Subcutaneous adipose tissue (tissue), 4 donors: ENCODE data around the gene ZNF296. TPM values are rescaled to one million over a fixed set of nuclear protein-coding genes. Genes with fewer than 3 reads are reported as not detected.

Source experiments
- CTCF ChIP-seq: fragments of 450-650 bp; IDR thresholded peaks from one replicate; pipeline ENCODE4 v1.5.1; 2016; ENCODE audit warnings: low read depth, mild to moderate bottlenecking, control low read depth, antibody characterized with exemption, moderate library complexity
- total RNA-seq, 4 donors: library from RNA; depleted of rRNA; stranded (reverse); fragments of >200 nt; gene quantifications; one replicate each; pipeline ENCODE4 v1.1.0, GENCODE V29; 2016

Gene ZNF296
- total RNA-seq, 4 donors from 2014 or later = 0.51 to 0.88 TPM; not detected in 2

- TF ChIP-seq CTCF = no peak
Measured at GRCh38 chr19:45095496-45096413, 19.5 kb upstream of the ZNF296 start.

DNA sequence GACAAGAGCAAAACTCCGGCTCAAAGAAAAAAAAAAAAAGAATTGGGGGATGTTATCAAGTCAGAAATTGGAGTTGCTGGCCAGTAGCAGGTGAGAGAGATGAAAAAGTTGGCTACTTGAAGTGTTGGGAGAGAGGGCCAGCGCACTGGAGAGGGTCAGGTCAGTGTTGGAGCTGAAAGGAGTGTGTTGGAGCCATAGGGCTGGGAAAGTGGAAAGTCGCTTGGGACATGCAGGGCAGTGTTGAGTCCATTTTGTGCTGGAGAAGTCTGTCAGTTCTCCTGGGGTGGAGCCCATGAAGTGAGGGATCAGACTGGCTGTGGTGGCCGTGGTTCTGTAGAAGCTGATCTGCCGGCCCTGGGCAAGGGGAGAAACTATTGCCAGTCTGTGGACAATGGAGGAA, 18.4 kb upstream of the ZNF296 start:
- TF ChIP-seq CTCF = no peak

DNA sequence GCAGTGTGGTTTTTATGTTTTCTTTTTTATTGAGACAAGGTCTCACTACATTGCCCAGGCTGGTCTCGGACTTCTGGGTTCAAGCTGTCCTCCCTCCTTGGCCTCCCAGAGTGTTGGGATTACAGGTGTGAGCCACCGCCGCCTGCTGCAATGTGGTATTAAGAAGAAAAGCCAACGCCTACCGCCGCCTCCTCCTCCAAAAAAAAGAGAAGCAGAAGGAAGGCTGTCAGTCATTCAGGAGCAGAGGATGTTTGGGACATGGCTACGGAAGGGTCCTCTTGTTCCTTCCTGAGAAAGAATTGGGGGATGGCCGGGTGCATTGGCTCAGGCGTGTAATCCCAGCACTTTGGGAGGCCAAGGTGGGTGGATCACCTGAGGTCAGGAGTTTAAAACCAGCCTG, 17.9 kb upstream of the ZNF296 start:
- TF ChIP-seq CTCF = no peak

GRCh38 chr19:45092747-45093678, 16.7 kb upstream of the ZNF296 start, which contains the start of gene PPP1R37:
TSS of gene PPP1R37 (plus strand) at chr19:45093179. CDS start at chr19:45093326, 147 bp downstream.
- TF ChIP-seq CTCF = no peak

GRCh38 chr19:45091031-45091923, 15.0 kb upstream of the ZNF296 start:
- no peak for TF ChIP-seq CTCF

- no peak for TF ChIP-seq CTCF
Measured at GRCh38 chr19:45090606-45091005, 14.3 kb upstream of the ZNF296 start.
